Epithelial cell of prostate (primary cell): Measurements from ENCODE around the gene COL20A1.
"Not testable (repeated sequence)": the region's sequence is repeated elsewhere in the genome, so short reads cannot be mapped to it uniquely, and the experiment has no call there.

Source experiments
- DNase-seq: peaks from one replicate; pipeline ENCODE4 v3.0.0-alpha.2; 2011; ENCODE audit warnings: low read depth, low spot score
- H3K27ac ChIP-seq: fragments of 450-650 bp; 2 replicates; pipeline ENCODE4 v1.5.1; 2017; ENCODE audit warnings: mild to moderate bottlenecking

COL20A1 gene

GRCh38 chr20:63292904-63293303 lies at the start of gene COL20A1:
Gene COL20A1 (plus strand): TSS chr20:63293186. CDS start chr20:63295108, 1,922 bp downstream.
- H3K27ac ChIP-seq = no peak within 1 kb of the TSS
- no peak for DNase-seq

DNA sequence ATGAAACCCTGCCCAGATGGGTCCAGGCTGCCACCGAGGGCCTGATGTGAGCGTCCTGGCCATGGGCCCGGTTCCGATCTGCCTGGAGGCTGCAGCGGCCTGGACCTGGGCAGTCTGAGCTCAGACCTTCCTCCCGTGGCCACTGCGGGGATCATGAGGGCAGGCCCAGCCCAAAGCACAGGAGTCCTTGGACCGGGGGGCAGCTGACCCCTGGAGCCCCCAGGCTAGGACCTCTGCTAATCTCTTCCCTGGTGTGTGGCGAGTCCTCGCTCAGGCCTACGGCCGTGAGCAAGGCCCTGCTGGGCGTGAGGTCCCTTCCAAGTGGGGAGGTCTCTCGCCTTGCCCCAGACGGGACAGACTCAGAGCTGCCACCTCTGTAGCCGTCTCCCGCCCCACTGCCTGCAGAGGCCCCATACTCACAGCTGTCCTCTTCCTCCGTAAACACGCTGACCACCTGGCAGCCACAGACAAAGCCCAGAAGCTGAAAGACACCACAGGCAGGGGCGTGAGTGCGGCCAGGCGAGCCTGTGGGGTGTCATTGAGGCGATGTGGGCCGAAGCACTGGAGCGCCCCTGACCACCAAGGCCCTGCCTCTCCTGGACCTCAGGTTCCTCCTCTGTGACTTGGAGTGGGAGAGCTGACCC lies 49.3 kb upstream of the COL20A1 start:
- no peak for DNase-seq
- no peak overlapping the region for H3K27ac ChIP-seq

DNA sequence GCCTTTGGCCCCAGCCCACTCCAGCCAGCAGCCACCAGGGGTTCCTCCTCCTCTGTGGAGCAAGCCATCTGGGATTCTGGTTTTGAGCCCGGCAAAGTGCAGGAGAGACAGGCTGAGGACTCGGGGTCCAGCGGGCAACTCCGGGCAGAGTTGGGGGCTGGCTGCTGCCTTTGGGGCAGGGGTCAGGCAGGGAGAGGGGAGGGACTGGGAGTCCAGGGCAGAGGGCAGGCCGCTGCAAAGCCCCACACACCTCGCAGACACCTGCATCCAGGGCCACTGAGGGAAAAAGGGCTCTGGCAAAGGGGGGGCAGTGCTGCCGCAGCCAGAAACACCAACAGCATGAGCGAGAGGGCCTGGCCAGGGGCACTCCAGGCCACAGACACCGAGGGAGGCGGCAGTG lies 48.5 kb upstream of the COL20A1 start:
- H3K27ac ChIP-seq = no peak overlapping the region
- DNase-seq = no peak

DNA sequence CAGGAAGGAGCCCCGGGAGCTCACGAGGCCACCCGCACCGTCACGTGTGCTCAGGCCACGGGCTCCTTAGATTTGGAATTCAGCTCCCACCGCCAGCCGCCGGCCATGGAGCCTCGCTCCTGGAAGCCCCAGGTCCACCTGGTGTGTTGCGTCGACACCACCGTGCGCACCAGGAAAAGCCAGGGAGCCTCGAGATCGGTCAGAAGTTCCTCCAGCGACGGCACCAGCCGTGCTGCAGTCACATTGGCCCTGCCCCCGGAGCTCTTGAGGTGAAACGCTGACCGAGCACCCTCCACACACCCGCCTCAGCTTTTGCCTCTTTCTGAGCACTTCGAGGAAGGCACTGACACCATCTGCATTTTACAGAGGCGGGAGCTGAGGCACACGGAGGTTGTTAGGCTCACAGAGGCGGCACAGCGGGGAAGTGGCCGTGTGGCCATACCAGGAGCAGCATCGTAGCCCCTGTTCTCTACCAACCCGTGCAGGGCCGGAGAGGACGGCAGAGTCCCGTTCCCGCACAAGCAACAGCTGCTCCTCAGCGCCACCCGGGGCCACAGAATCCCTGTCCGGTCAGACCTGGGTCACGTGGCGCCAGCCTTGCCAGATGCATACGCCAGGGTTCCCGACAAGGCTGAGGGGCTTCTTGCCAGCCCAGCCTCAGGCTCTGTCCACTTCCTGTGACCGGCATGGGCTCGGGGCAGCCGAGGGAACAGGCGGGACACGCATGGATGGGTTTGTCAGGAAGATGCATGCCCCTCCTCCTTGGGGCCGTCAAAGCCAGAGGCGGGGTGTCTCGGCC lies 46.3 kb upstream of the COL20A1 start:
- no peak overlapping the region for H3K27ac ChIP-seq
- no peak for DNase-seq

- H3K27ac ChIP-seq = no peak overlapping the region
- DNase-seq = no peak
Measured at GRCh38 chr20:63247671-63248228, 45.2 kb upstream of the COL20A1 start.

DNA sequence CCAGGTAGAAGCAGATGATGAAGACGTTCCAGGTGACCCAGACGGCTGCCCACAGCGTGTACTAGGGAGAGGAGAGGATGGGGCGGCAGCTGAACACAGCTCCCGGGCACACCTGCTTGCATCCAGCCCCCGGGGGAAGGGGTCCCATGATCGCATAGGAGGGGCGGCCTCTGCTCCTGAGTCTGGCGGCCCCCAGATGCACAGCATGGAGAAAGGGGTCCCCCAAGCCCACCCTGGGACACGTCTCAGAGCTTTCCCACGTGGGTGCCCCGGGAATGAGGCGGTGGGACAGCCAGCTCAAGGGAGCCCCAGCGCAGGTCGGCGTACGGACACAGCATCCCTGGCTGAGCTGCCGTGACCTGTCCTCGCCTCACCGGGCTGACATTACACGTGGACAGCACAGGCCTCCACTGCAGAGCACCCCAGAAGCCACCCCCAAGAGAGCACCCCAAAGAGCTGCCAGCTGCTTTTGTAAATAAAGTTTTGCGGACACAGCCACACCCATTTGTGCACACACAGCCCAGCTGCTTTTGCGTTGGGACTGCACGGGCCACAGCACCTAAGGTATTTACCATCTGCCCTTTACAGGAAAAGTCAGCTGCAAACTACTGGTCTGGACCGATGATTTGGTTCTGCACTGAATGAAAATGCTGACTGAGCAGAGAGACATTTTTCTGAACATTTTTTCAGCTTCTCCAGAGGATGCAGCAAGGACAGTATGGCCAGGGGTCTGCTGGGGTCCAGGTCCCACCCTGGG lies 44.0 kb upstream of the COL20A1 start:
- DNase-seq = no peak
- no peak overlapping the region for H3K27ac ChIP-seq

DNA sequence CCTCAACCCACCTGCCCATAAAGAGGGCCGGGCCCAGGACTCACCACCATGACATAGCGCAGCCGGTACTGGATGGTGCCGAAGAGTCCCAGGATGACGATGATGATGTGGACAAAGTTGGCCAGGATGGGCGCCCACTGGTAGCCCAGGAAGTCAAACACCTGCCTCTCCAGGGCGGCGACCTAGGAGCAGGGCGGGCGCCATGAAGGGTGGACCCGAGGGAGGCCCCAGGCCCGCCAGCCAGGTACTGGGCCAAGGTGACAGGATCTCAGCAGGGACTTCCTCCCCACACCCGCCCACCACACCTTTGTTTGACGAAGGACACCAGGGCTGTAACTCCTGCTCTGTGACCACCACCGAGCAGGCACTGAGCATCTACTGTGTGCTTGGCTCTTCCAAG lies 43.1 kb upstream of the COL20A1 start:
- H3K27ac ChIP-seq = no peak overlapping the region
- no peak for DNase-seq

DNA sequence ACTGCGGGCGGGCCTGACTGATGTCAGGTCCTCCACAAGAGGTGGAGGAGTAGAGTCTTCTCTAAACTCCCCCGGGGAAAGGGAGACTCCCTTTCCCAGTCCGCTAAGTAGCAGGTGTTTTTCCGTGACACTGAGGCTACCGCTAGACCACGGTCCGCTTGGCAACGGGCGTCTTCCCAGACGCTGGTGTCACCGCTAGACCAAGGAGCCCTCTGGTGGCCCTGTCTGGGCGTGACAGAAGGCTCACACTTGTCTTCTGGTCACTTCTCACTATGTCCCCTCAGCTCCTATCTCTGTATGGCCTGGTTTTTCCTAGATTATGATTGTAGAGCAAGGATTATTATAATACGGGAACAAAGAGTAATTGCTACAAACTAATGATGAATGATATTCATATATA lies 41.6 kb upstream of the COL20A1 start:
- not testable (repeated sequence) for DNase-seq, H3K27ac ChIP-seq

GRCh38 chr20:63252284-63252711 lies 40.7 kb upstream of the COL20A1 start:
- no peak overlapping the region for H3K27ac ChIP-seq

DNA sequence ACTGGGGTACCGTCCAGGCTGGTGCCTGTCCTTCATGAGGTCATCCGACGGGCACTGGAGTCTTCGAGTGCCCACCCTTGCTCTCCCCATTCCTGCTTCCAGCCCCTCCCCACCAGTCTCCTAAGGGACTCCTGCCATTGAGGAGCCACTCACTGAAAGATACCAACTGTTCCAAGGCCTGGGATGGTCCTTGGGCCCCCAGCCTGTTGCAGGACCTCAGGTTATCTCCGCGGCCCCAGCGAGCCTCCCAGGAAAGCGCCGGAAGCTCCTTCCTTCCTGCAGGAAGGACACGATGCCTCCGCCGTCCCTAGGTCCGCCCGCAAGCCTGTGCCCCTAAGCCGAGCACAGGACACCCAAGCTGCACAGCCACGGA lies 39.9 kb upstream of the COL20A1 start:
- DNase-seq = no peak
- H3K27ac ChIP-seq = no peak overlapping the region

More at GRCh38 chr20:63252284-63252711, 40.7 kb upstream of the COL20A1 start:
- DNase-seq = no peak

DNA sequence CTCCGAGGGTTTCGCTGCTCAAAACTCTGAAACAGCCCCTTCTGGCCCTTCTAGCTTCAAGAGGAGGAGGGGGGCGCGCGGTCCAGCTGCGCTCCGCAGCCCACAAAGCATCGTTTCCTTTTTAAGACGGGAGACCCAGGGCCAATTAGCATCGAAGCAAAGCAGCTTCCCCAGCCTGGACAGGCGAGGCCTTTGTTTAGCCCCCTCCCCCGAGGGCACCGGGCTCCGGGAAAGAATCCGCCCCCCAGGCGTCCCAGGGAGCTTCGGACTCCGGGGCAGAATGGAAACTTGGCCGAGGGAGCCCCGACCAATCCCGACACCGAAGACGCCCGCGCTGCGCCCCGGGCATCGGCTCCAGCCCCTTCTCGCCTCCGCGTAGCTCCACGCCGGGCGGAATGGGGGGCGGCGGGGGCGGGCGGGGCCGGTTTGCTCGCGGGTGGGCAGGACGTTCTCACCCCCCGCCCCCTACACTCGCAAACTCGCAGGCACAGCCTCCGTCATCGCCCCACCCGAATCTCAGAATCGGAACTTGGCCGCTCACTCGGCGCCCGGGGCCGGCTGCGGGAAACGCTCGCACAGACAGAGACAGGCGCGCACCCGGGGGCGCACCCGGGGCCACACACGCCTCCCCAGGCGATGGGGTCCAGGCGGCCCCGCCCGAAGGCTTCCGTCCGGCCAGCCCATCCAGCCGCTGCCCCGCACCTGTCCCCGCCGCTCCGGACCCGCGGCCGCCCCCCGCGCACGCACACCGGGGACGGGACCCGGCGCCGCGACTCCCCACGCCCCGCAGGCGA lies 39.4 kb upstream of the COL20A1 start:
- no peak for DNase-seq
- no peak overlapping the region for H3K27ac ChIP-seq

DNA sequence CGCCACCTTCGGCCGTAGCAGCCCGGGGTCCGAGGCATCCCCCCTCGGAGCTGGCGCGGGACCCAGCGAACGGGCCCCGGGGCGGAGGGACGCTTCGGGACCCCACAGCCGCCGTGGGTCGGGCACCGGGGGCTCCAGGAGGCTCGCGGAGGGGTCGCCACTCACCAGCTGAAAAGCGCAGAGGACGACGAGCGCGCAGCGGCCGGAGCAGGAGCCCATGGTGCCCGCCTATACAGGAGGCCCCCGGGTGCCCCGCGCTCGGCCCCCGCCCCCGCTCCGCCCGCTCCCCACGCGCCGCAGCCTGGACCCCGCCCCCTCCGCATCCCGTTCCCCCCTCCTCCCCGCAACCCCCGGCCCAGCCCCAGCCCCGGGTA lies 38.8 kb upstream of the COL20A1 start, which contains the start of gene NKAIN4:
NKAIN4 (minus strand) TSS at position 232 of the 374 bp plus-strand sequence; CDS start at position 219, 13 bp downstream.
- DNase-seq = no peak
- no peak within 1 kb of the TSS for H3K27ac ChIP-seq

GRCh38 chr20:63254606-63255384 lies 38.2 kb upstream of the COL20A1 start:
- DNase-seq = no peak
- H3K27ac ChIP-seq = no peak overlapping the region

- H3K27ac ChIP-seq = peak overlapping the region; percentile 27
- peak; percentile 84 for DNase-seq
Measured at GRCh38 chr20:63255931-63256704, 36.9 kb upstream of the COL20A1 start.

DNA sequence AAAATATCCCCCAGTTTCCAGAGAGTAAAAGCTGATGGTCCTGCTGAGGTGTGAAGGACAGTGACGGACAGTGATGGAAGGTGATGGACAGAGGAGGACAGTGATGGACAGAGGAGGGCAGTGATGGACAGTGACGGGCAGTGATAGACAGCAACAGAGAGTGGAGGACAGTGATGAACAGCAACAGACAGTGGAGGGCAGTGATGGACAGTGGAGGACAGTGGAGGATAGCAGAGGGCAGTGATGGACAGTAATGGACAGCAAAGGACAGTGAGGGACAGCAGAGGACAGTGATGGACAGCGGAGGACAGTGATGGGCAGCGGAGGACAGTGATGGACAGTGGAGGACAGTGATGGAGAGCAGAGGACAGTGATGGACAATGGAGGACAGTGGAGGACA lies 36.0 kb upstream of the COL20A1 start:
- DNase-seq = no peak
- no peak overlapping the region for H3K27ac ChIP-seq

GRCh38 chr20:63257629-63258028 lies 35.4 kb upstream of the COL20A1 start:
- DNase-seq = no peak
- H3K27ac ChIP-seq = no peak overlapping the region

DNA sequence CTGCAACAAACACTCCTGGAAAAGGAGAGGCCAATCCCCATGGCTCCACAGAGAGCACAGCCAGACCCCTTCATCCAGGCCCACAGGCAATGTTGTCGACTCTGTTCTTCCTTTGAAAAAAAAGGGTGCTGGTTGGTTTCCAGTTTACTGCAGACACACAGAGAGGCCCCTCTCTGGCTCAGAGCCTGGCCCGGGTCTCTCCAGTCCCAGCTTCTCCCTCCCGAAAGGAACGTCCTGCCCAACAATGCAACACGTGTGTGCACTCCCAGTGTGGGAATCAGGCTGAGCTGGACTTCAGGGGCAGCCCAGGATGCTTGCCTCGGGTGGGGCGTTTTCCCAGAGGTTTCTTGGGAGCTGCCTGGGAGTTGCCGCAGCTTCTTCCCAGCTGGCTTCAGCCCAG lies 34.2 kb upstream of the COL20A1 start:
- DNase-seq = no peak
- no peak overlapping the region for H3K27ac ChIP-seq

- no peak for DNase-seq
Measured at GRCh38 chr20:63259734-63260460, 33.1 kb upstream of the COL20A1 start.

More at GRCh38 chr20:63259734-63260460, 33.1 kb upstream of the COL20A1 start:
- H3K27ac ChIP-seq = no peak overlapping the region
